HG03135 (cell line): ENCODE data around the gene OSBP2.

ENCODE experiments used
- ATAC-seq: cut with Tn5 transposase; IDR thresholded peaks from one replicate; pipeline ENCODE4 v1.9.1; 2021; ENCODE audit warnings: mild to moderate bottlenecking, moderate library complexity; ENCODE audit not compliant: unreplicated experiment

The OSBP2 gene, protein sequence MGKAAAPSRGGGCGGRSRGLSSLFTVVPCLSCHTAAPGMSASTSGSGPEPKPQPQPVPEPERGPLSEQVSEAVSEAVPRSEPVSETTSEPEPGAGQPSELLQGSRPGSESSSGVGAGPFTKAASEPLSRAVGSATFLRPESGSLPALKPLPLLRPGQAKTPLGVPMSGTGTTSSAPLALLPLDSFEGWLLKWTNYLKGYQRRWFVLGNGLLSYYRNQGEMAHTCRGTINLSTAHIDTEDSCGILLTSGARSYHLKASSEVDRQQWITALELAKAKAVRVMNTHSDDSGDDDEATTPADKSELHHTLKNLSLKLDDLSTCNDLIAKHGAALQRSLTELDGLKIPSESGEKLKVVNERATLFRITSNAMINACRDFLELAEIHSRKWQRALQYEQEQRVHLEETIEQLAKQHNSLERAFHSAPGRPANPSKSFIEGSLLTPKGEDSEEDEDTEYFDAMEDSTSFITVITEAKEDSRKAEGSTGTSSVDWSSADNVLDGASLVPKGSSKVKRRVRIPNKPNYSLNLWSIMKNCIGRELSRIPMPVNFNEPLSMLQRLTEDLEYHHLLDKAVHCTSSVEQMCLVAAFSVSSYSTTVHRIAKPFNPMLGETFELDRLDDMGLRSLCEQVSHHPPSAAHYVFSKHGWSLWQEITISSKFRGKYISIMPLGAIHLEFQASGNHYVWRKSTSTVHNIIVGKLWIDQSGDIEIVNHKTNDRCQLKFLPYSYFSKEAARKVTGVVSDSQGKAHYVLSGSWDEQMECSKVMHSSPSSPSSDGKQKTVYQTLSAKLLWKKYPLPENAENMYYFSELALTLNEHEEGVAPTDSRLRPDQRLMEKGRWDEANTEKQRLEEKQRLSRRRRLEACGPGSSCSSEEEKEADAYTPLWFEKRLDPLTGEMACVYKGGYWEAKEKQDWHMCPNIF

DNA sequence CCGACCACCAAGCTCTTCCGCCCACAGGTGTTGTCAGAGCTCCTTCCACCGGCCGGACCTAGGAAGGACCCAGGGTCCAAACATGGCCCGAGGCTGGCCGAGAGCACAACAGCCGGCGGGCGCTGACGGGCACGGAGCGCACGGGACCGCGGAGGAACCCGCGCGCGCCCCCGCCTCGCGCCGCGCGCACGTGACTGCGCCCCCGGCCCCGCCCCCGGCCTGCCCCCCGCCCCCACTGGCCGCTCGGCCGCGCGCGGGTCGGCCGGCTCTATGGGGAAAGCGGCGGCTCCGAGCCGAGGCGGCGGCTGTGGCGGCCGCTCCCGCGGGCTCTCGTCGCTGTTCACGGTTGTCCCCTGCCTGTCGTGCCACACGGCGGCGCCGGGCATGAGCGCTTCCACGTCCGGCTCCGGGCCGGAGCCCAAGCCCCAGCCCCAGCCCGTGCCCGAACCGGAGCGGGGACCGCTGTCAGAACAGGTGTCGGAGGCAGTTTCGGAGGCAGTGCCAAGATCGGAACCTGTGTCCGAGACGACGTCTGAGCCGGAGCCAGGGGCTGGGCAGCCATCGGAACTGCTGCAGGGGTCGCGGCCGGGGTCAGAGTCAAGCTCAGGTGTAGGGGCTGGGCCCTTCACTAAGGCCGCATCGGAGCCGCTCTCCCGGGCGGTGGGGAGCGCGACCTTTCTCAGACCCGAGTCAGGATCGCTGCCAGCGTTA is at the start of gene OSBP2:
TSS of gene OSBP2 (plus strand) at position 235 of the 711 bp plus-strand sequence. CDS start at position 271, 36 bp downstream.
- peak; percentile 41 for ATAC-seq

DNA sequence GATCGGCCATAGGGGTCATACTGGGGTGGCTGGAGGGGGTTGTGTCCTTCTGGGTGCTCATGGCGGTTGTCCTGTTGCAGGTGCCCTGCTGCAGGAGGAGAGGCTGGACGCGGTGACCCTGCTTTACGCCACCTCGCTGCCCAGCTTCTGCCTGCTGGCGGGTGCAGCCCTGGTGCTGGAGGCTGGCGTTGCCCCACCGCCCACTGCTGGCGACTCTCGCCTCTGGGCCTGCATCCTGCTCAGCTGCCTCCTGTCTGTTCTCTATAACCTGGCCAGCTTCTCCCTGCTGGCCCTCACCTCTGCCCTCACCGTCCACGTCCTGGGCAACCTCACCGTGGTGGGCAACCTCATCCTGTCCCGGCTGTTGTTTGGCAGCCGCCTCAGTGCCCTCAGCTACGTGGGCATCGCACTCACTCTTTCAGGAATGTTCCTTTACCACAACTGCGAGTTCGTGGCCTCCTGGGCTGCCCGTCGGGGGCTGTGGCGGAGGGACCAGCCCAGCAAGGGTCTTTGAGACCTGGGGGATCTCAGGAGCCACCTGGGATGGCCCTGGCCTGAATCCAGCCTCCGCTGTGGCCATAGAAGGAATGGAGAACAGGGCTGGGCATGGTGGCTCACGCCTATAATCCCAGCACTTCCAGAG is 48.0 kb upstream of the OSBP2 start:
- ATAC-seq = no peak

DNA sequence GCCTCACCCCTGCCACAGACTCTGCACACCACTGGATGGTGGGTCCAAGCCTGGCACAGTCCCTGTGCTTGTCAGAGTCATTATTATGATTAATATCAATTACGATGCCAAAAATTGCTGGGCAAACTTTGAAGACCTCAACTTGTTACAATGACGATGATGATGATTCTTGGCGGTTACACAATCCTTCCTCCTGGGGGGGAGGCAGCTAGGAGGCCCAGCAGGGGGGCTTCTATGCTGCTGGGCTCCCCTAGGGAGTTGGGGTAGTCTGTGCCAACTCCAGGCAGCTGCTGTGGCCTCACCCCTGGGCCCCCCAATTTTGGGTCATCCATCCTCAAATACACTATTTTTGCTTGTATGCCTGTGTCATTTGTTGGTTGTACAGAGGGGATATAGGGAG is 47.1 kb upstream of the OSBP2 start:
- ATAC-seq = no peak

DNA sequence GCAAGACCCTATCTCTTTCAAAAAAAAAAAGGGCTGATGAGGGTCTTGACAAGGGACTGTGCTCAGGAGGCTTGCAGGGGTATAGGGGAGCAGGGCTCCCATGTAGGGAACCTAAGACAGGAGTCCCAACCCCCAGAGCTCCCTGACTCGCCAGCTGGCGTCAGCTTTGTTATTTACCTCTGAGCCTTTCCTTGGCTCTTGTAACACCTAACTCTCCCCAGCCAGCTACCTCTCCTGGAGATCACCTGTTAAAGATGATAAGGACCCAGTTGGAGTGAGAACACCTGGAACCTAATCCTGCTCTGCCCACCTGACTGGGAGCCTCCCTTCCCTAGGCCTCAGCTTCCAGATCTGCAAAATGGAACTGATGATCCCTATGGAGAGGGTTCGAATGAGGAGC is 45.8 kb upstream of the OSBP2 start:
- ATAC-seq = no peak

DNA sequence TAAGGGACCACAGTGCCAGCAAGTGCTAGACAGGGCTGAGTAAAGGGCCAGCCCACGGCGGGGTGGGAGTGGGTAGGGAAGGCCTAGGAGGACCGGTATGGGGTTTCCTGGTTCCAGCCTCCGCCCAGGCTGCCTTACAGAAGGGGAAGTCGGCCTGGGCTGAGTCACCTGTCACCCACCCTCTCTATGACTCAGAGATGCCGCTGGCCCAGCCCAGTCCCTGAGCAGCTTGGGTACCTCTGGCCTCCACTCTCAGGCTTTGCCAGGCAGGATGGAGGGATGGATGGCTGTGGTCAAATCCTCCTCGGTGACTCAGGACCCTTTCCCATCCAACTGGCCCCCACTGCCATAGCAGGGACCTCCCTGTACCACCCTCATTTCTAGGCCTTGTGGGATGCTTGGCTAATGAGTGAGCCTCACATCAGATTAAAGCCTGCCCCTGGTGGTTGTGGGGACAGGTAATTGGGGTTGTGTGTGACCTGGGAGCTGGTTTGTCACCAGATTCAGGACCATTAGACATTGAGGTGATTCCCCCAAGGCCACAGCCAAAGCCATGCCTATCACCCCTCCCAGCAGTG is 45.2 kb upstream of the OSBP2 start:
- peak; percentile 69 for ATAC-seq

DNA sequence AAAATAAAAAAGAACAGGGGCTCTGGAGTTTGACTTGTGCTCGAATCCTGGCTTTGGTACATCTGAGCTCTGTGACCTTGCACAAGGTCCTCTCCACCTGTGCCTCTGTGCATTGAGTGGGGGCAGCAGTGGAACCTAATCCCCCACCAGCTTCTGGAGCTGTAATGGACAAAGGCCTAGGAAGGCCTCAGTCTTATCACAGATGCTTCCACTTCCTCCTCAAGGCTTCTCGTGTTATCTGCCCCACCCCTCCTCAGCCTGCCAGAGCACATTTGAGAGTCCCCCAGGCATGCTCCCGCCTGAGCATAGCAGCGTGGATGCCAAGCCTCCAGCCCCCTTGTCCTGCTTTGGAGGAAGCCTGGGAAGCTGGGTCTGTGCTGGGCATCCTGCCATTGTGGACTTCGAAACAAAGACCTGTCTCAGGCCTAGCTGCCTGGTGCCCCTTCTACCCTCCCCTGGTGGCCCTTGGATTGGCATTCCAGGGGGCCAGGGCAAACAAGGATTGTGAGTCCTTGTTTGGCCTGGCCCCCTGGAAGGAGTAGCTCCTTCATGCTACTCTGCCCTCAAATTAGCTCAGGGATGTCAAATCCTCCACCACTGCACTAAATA is 44.1 kb upstream of the OSBP2 start:
- no peak for ATAC-seq

DNA sequence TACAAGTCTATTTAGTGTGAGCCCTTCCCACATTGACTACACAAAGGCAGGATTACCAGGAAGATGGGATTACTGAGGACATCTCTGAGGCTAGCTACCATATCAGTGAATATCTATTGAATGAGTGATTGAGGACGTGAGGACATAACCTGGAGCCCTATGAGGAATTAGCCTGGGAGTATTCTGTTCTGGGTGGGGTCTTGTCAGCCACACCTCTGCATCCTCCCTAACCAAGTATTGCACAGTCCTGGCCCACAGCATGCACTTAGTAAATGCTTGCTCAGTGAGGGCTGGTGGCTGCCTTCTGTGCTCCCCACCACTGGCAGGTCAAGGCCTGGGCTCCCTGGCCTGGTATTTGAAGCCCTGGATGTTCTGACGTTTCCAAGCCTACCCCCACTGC is 41.8 kb upstream of the OSBP2 start:
- ATAC-seq = no peak

DNA sequence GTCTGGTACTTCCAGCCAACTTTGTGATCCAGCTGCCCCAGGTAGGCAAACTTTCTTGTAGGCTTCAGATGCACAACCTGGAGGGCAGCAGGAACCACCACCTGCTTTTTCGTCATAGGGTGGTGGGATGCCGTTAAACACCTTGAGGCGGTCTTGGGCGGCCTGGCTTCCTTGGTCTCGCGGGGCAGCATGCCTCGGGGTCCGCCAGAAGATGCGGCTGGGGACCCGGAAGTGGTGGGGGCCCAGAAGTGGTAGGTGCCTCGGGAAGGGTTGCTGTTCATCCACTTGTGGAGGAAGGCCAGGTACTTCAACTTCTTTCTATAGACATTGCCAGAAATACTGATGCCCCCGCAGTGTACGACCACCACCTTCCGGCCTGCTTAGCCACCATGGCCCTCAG is 40.3 kb upstream of the OSBP2 start:
- no peak for ATAC-seq

DNA sequence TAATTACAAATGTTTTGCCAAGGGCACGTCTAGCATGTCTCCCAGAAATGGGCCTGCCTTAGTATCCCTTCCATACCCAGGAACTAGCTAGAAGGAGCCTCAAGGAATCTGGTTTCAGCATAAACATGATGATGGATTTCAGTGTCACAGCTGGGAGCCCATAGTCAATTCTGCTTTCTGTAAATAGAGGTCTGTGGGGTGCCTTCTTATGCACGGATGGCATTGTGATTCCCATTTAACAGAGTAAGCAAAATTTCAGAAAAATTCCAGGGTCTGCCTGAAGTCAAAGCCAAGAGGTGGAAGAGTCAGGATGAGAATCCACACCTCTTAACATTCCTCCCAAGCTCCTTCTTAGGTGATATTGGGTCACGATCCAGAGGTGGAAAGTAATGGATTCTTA is 39.1 kb upstream of the OSBP2 start:
- no peak for ATAC-seq

DNA sequence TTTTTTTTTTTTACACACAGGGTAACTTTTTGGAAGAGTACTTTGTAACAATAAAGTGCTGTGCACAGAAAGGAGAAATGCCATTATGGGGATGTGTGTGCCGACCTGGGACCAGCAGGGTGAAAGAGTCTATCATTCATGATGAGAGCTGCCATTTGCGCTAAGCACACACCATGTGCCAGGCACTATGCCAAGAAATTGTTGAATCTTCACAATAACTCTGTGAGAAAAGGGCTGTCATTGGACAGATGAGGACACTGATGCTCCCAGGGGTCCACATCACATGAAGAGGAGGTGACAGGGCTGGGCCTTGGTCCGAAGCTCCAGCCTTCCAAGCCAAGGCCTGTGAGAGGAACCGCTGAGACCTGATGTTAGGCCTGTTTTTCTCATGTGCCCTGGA is 32.6 kb upstream of the OSBP2 start:
- ATAC-seq = no peak

DNA sequence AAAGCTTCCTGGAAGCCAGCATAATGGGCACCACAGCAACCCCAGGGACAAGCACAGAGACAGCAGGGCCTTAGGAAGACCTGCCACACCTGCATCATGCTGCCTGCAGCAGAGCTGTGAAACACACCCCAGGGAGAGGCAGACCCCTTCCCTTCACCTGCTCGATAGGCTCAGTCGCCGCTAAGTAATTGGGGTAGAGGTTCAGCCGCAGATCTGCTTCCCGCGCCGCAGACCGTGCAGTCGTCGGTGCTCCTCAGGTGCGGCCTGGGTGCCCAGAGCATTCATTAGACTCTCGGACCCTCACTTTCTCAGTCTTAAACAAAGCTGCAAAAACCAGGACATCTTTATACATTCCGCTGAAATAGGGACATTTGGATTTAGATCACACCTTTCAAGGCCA is 29.9 kb upstream of the OSBP2 start:
- no peak for ATAC-seq

DNA sequence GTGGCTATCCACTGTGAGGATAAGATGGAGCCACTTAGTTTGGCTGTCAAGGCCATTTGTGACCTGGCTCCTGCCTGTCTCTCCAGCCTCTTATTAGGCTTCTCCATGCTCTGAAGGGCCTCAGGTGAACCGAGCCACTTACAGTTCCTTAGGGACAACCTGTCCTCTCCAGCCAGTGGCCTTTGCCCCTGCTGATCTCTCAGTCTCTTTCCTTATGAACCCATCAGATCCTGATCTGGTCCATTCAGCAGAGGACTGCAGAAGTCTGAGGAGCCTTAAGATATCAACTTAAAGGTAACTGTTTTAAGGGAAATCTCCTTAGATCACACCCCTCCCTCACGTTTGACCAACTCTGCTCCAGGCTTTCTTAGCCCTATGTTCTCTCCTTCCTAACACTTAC is 29.4 kb upstream of the OSBP2 start:
- ATAC-seq = no peak

DNA sequence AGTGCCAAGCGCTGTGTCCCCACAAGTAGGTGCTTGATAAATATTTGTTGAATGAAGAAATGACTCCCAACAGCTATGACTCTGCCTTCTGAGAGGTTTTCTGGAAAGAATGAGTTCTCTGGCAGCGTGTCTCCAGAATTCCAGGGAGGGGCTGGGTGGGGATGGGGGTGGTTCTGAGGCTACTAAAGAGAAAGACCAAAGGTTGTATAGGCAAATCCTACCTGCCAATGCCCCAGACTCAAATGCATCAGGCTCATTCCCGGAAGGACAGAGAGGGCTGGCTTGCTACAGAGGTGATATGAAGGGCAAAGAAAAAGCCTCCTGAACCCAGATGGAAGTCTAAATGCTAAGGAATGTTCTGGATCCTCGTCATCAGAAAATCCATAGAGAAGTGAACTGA is 28.9 kb upstream of the OSBP2 start:
- no peak for ATAC-seq

DNA sequence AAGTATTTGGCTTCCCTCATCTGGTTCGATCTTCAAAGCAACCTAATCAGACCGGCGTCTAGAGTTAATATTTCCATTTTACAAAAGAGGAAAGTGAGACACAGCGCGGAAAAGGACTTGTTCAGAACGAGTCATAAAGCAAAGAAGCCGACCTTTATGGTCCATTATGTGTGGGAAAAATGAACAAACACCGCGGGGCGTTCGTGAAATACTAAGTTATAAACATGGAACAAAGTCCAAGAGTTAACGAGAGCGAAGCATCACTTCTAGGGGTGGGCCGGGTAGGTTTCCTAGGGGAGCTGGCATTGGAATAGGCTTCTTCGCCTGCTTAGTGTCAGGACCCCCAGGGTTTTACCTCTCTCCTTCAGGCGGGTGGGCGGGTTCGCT is 27.6 kb upstream of the OSBP2 start:
- no peak for ATAC-seq

DNA sequence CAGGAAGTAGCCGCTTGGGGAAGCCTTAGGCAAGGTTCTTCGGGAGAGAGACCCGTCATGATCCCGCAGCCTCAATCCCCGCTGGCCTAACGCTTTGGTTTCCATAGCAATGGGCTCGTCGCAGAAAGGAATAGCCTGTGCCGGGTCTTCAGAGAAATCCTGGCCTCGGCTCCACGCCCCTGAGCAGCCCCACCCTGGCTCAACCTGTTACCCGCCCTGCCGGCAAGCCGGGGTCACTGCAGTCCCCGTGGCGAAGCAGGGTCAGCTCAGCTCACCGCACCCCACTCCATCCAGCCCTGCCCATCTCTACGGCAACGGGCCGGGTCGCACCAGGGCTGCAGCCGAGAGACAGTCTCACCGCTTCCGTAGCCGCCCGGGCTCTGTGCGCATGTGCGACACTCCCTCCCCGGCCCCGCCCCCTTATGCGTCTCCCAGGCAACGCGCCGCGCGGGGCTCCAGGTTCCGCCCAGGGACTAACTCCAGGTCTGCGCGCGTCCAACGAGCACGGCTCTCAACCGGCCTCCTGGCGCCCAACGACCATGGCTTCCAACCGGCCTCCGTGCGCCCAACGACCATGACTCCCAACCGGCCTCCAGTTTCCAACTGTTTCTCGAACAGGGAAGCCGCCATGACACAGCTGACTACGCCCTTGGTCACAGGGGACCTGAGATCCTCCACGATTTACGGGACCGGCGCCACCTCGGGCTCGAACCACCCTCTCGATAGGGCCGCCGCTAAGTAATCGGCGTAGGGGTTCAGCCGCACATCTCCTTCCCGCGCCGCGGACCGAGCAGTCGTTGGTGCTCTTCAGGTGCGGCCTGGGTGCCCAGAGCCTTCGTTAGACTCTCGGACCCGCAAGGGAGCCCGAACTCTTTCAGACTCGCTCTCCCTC is 26.9 kb upstream of the OSBP2 start, which contains the start of gene DUSP18:
TSS of gene DUSP18 (minus strand) at position 382 of the 892 bp plus-strand sequence. CDS start 3,872 bp downstream, outside the sequence.
- peak; percentile 89 for ATAC-seq

DNA sequence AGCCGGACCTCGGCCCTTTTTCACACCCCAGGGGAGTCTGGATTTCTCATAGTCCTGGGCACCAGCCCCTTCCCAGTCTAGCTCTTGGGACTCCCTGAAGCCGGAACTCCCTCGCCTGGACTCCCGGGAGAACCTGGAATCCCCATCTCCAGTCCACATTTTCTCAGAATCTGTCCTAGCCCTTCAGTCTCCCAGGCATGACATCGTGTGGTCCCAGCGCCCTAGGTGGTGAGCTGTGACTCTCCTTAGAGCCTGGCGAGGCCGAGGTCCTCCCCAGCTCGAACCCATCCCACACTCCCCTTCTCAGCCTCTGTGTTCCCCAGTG is 26.3 kb upstream of the OSBP2 start:
- no peak for ATAC-seq

DNA sequence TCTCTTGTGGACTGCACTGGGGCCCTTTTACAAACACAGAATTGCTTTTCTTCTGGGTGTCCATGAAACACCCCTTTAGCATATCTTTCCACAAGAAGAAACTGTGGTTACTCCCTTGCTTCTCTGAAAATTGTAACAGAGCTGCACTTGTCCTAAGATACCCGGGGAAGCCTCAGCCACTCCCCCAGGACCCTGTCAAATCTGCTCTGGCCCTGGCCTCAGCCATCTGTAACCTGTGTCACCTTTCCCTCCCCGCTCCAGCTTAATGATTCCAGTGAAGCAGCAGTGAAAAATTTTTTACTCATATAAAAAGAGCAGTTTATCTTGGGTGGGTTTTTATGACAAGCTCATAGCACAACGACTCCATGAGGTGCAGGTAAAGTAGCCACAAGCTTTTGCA is 23.6 kb upstream of the OSBP2 start:
- ATAC-seq = no peak

DNA sequence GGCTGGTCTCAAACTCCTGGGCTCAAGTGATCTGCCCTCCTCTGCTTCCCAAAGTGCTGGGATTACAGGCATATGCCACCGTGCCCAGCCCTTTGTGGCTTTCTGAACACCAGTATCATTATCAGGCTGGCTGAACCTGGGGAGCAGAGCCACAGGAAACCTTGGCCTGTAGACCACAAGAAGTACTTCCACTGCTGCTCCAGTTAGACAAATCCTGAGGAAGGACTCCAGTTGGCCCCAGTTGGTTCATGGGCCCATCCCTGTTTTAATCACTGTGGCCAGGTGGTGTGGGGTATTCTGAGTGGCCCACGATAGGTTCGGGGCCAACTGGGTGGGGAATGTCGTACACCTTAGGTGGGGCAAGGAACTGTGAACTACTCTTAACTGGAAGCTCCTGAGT is 21.5 kb upstream of the OSBP2 start:
- ATAC-seq = no peak

DNA sequence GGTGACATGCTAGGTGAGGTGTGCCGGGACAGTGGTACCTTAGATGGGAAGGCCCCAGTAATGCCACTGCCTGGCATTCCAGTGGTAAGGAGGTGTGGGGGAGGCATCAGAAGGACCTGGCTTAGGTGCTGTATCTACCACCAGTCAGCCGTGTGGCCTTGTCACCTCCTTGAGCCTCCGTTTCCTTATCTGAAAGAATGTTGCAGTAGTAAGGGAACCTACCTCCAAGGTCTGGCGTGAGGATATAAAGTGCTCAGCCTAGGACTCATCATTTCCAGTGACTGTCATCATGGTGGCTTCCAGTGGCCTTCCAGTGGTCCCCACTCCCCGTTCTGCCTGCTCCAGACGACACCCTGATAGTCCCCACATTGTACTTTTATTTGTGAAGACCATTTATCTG is 20.2 kb upstream of the OSBP2 start:
- no peak for ATAC-seq
